Measurements from ENCODE around the gene ZFP57. TPM values are rescaled to one million over a fixed set of nuclear protein-coding genes. Genes with fewer than 3 reads are reported as not detected.

ZFP57 gene
- total RNA-seq, 1 experiment from 2014 or later = 6.4 TPM

DNA sequence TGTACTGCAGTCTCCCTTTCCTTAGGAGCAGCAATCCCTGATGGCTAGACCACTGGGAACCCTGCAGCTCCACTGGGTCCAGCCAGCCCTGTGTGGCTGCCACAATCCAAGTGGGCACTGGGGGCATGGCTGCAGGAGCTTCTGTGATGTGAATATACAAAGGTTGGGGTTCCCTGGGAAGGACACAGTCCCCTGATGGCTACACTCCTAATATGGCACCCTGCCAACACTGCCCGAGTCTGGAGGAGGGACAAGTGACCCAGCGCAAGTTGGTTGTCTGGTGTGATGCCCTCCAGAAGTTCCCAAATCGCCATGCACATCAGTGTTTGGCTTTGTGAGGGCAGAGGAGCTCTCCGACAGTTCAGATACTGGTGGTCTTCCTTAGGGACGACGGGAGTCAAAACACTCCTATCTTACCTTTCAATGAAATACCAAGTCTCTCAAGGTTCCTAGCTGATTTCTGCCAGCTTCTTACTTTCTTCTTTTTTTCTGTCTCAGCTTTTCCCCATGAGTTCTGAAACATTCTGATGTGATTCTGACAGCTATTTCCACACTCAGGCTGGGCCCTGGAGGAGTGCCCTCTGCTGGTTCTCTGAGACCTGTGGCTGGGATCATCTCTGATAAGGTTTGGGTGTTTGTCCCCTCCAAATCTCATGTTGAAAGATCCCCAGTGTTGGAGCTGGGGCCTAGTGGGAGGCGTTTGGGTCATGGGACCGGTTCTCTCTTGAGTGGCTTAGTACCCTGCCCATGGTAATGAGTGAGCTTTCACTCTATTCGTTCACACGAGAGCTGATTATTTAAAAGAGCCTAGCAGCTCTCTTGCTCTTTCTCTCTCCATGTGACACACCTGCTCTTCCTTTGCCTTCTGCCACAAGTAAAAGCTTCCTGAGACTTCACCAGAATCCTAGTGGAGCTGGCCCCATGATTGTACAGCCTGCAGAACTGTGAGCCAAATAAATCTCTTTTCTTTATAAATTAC is 15.5 kb upstream of the ZFP57 start:
- ATAC-seq (peak; percentile 86), DNase-seq (ENCODE audit: low spot score) (peak; percentile 57)
- CTCF ChIA-PET = interaction anchor here (0.5 to 11.6 kb wide), 37 partner anchors 9 to 1066 kb away, joined by 3 to 531 read pairs (median 6); partner anchors contain the start of genes GABBR1 and MOG
- POLR2A ChIA-PET = interaction anchor here (0.6 to 1.7 kb wide), 3 partner anchors 47 to 96 kb away, joined by 3 to 8 read pairs (median 4); no protein-coding TSS in a partner anchor
- peaks cover 15% of the 10 kb centered on the region for H3K4me1 Mint-ChIP-seq
- peaks cover 10% of the 10 kb centered on the region for H3K9me3 Mint-ChIP-seq
- H3K4me3 Mint-ChIP-seq = no peak overlapping the region
- no peak overlapping the region for H3K27ac Mint-ChIP-seq
- H3K27me3 Mint-ChIP-seq (ENCODE audit: low read depth) = no peaks in the 10 kb centered on the region; the same call in none of the 2 replicates
- TF ChIP-seq PREB (CRISPR knock-in tag; IDR thresholded peaks at IDR 0.05; ENCODE audit: borderline replicate concordance) (no peak), ZNF121 (CRISPR knock-in tag; IDR thresholded peaks at IDR 0.05) (no peak), ZNF138 (CRISPR knock-in tag; conservative IDR thresholded peaks at IDR 0.05) (no peak), ZNF317 (CRISPR knock-in tag; IDR thresholded peaks at IDR 0.05; ENCODE audit: borderline replicate concordance, low read depth) (no peak), CREM (CRISPR knock-in tag; IDR thresholded peaks at IDR 0.05) (no peak)
- H3K36me3 Mint-ChIP-seq = peaks cover 8% of the 10 kb centered on the region

- TF ChIP-seq ATF6 (CRISPR knock-in tag; IDR thresholded peaks at IDR 0.05) = no peak
- no peak for TF ChIP-seq NFATC4 (CRISPR knock-in tag; IDR thresholded peaks at IDR 0.05)
- no peak for TF ChIP-seq SP1 (CRISPR knock-in tag; conservative IDR thresholded peaks at IDR 0.05)
- no peak for TF ChIP-seq ZBTB43 (CRISPR knock-in tag; IDR thresholded peaks at IDR 0.05)
- no peak for TF ChIP-seq PRRX2 (CRISPR knock-in tag; IDR thresholded peaks at IDR 0.05)
- no peak overlapping the region for H3K27ac Mint-ChIP-seq
- peaks cover 10% of the 10 kb centered on the region for H3K36me3 Mint-ChIP-seq
- no peaks in the 10 kb centered on the region; the same call in none of the 2 replicates for H3K27me3 Mint-ChIP-seq (ENCODE audit: low read depth)
- ChIA-PET POLR2A (no interaction called here), CTCF (interaction anchor here (0.8 to 11.6 kb wide), 7 partner anchors 15 to 62 kb away, joined by 3 to 531 read pairs (median 11); partner anchors contain the start of genes GABBR1 and MOG)
- peaks cover 15% of the 10 kb centered on the region for H3K4me1 Mint-ChIP-seq
- peaks cover 10% of the 10 kb centered on the region for H3K9me3 Mint-ChIP-seq
- DNase-seq (ENCODE audit: low spot score) (no peak), ATAC-seq (no peak)
- no peak overlapping the region for H3K4me3 Mint-ChIP-seq
These were observed 13.7 kb upstream of the ZFP57 start for GRCh38 chr6:29694637-29695036.

- DNase-seq (ENCODE audit: low spot score) = peak; percentile 84
- H3K27me3 Mint-ChIP-seq (ENCODE audit: low read depth) = peaks cover 2% of the 10 kb centered on the region; the same call in 1 of the 2 replicates
- CTCF ChIA-PET = interaction anchor here (0.8 to 12.4 kb wide), 9 partner anchors 10 to 68 kb away, joined by 3 to 405 read pairs (median 4); partner anchors contain the start of gene GABBR1
These were observed 4.9 kb upstream of the ZFP57 start for GRCh38 chr6:29685718-29686326.

More at GRCh38 chr6:29685718-29686326, 4.9 kb upstream of the ZFP57 start:
- H3K9me3 Mint-ChIP-seq = peaks cover 11% of the 10 kb centered on the region
- H3K4me1 Mint-ChIP-seq = peaks cover 15% of the 10 kb centered on the region
- TF ChIP-seq ZBTB21 (CRISPR knock-in tag; IDR thresholded peaks at IDR 0.05; ENCODE audit: borderline replicate concordance) (peak; percentile 45; the same call in 1 of the 2 replicates), TEAD1 (CRISPR knock-in tag; IDR thresholded peaks at IDR 0.05) (peak; percentile 66; the same call in 1 of the 2 replicates), ETV6 (CRISPR knock-in tag; IDR thresholded peaks at IDR 0.05) (peak; percentile 54; the same call in 1 of the 2 replicates), ZNF263 (CRISPR knock-in tag; IDR thresholded peaks at IDR 0.05; ENCODE audit: low read depth) (no peak)
- TF ChIP-seq, protein P1, sequence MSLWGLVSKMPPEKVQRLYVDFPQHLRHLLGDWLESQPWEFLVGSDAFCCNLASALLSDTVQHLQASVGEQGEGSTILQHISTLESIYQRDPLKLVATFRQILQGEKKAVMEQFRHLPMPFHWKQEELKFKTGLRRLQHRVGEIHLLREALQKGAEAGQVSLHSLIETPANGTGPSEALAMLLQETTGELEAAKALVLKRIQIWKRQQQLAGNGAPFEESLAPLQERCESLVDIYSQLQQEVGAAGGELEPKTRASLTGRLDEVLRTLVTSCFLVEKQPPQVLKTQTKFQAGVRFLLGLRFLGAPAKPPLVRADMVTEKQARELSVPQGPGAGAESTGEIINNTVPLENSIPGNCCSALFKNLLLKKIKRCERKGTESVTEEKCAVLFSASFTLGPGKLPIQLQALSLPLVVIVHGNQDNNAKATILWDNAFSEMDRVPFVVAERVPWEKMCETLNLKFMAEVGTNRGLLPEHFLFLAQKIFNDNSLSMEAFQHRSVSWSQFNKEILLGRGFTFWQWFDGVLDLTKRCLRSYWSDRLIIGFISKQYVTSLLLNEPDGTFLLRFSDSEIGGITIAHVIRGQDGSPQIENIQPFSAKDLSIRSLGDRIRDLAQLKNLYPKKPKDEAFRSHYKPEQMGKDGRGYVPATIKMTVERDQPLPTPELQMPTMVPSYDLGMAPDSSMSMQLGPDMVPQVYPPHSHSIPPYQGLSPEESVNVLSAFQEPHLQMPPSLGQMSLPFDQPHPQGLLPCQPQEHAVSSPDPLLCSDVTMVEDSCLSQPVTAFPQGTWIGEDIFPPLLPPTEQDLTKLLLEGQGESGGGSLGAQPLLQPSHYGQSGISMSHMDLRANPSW (CRISPR knock-in tag; conservative IDR thresholded peaks at IDR 0.05; ENCODE audit: low read depth) = 0 out of 2 replicates have a peak, but pooled peaks have one; percentile 47
- ATAC-seq = peak; percentile 88
- POLR2A ChIA-PET = interaction anchor here (1.6 kb wide), 1 partner anchor 36 kb away, joined by 7 read pairs; no protein-coding TSS in a partner anchor
- no peak overlapping the region for H3K27ac Mint-ChIP-seq
- peaks cover 8% of the 10 kb centered on the region for H3K36me3 Mint-ChIP-seq
- H3K4me3 Mint-ChIP-seq = no peak overlapping the region

Data from WTC11 (cell line).